Panc1 (cell line): ENCODE results near the gene MINDY4B. TPM values are rescaled to one million over a fixed set of nuclear protein-coding genes. Genes with fewer than 3 reads are reported as not detected.

Experiments used
- ATAC-seq: fragments of 200-7000 bp; cut with Tn5 transposase; 2 replicates; pipeline ENCODE4 v1.9.1; 2020; ENCODE audit warnings: mild to moderate bottlenecking, moderate library complexity
- BruUV-seq: library from RNA; stranded (reverse); fragments of 400-500 nt; replicated peaks from 2 replicates; lab custom pipeline; 2021; lab: Mats Ljungman, UMichigan
- CTCF ChIA-PET: fragments of 300-600 bp; sonication (Branson Sonifier 250); formaldehyde crosslinking; loops from one replicate; lab custom pipeline; 2022; ENCODE audit warnings: antibody characterized with exemption; lab: Charles Lee
- POLR2A ChIA-PET: fragments of 300-600 bp; sonication (Branson Sonifier 250); formaldehyde crosslinking; loops from one replicate; lab custom pipeline; 2022; ENCODE audit warnings: antibody characterized with exemption; lab: Charles Lee
- DNase-seq: peaks from one replicate; pipeline ENCODE4 v3.0.0-alpha.2; 2010; ENCODE audit warnings: low read depth, low spot score
- H3K27ac ChIP-seq: 2 replicates; pipeline ENCODE4 v1.5.1; 2011; ENCODE audit warnings: mild to moderate bottlenecking, low read length, inconsistent platforms
- H3K27me3 ChIP-seq: fragments of 200-500 bp; sonication (Bioruptor generic); 2 replicates; pipeline ENCODE4 v1.6.0; 2014; ENCODE audit warnings: low read length, inconsistent platforms; ENCODE audit not compliant: control insufficient read depth, insufficient read depth
- H3K36me3 ChIP-seq: fragments of 200-500 bp; sonication (Bioruptor generic); 2 replicates; pipeline ENCODE4 v1.5.1; 2014; ENCODE audit warnings: inconsistent platforms, mild to moderate bottlenecking, low read length, moderate library complexity; ENCODE audit not compliant: control insufficient read depth, insufficient read depth
- H3K4me1 ChIP-seq: 2 replicates; pipeline ENCODE4 v1.5.1; 2011; ENCODE audit warnings: inconsistent platforms, mild to moderate bottlenecking, low read length, moderate library complexity; ENCODE audit not compliant: control insufficient read depth, insufficient read depth
- H3K4me3 ChIP-seq, 2 experiments: 2 replicates each; pipeline ENCODE4 v1.5.1; 2011 to 2012; ENCODE audit warnings: low read depth in 2 of 2, low read length in 2 of 2, mild to moderate bottlenecking in 2 of 2, inconsistent platforms in 1 of 2, moderate library complexity in 1 of 2
- H3K9me3 ChIP-seq: fragments of 200-500 bp; sonication (Bioruptor generic); 2 replicates; pipeline ENCODE4 v1.5.1; 2014; ENCODE audit warnings: low read depth, mild to moderate bottlenecking, inconsistent platforms, low read length, moderate library complexity; ENCODE audit not compliant: control insufficient read depth, insufficient read depth
- POLR2AphosphoS5 ChIP-seq: IDR thresholded peaks from 2 replicates; pipeline ENCODE4 v1.6.1; 2012; ENCODE audit warnings: mild to moderate bottlenecking, low read depth, low read length, moderate library complexity
- SIN3A ChIP-seq: IDR thresholded peaks from 2 replicates; pipeline ENCODE4 v1.6.1; 2012; ENCODE audit warnings: low read depth, mild to moderate bottlenecking, low read length, moderate library complexity, borderline replicate concordance; ENCODE audit not compliant: insufficient read depth
- TCF7L2 ChIP-seq: IDR thresholded peaks from 2 replicates; pipeline ENCODE4 v1.6.1; 2011; ENCODE audit warnings: mild to moderate bottlenecking, low read depth, low read length, inconsistent platforms
- in situ Hi-C: cut with HindIII; loops from 2 replicates; pipeline ENCODE4 v1.10.0; 2016; ENCODE audit warnings: low sequenced_read_pairs, low pct_unique_long_range_greater_than_20kb
- intact Hi-C: fragments of 100-400 bp; cut with micrococcal nuclease; formaldehyde crosslinking; loops from one replicate; pipeline ENCODE4 v1.10.0; 2022; ENCODE audit not compliant: unreplicated experiment
- total RNA-seq: library from RNA; stranded (reverse); gene quantifications from one replicate; pipeline ENCODE4 v1.2.1, GENCODE V29; 2021; ENCODE audit not compliant: unreplicated experiment
- TF ChIP-seq, protein P1 (sequence below), 2 experiments: IDR thresholded peaks; 2 replicates each; pipeline ENCODE4 v1.6.1; 2011 to 2012; ENCODE audit warnings: low read depth in 2 of 2, control low read depth in 1 of 2, low read length in 1 of 2, mild to moderate bottlenecking in 1 of 2, moderate library complexity in 1 of 2; ENCODE audit not compliant: insufficient read depth in 1 of 2
- TF ChIP-seq, protein P2 (sequence below): fragments of 450-650 bp; IDR thresholded peaks from 2 replicates; pipeline ENCODE4 v1.5.1; 2017; ENCODE audit warnings: mild to moderate bottlenecking

Gene MINDY4B
- total RNA-seq, 1 experiment from 2014 or later, result not detected

DNA sequence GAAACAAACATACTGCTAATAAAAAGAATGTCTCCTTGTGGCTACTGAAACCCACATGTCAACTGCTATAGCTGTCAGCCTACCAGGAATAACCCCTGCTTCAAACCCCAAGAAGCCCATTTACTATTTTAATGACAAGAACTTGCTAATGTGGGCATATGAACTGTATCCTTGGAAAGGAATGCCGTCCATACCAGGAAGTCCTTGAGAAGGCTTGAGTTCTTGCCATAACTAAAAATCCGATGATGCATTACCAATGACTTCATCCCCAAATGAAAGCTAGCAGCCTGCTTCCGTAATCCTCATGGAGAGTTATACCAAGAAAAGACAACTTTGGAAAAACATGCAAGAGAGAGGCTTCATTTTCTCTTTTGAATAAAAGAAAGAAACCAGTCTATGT is 34.8 kb downstream of the MINDY4B start:
- ChIA-PET CTCF (no interaction called here), POLR2A (no interaction called here)
- BruUV-seq, result no TSS peak
- Histone ChIP-seq H3K4me1 (no peaks in the 10 kb centered on the region), H3K9me3 (no peaks in the 10 kb centered on the region), H3K4me3 (no peak overlapping the region), H3K36me3 (no peaks in the 10 kb centered on the region), H3K27ac (no peak overlapping the region), H3K27me3 (peaks cover 7% of the 10 kb centered on the region; the same call in 1 of the 2 replicates)
- TF ChIP-seq SIN3A, result no peak
- TF ChIP-seq POLR2AphosphoS5, result no peak
- TF ChIP-seq, protein P1, sequence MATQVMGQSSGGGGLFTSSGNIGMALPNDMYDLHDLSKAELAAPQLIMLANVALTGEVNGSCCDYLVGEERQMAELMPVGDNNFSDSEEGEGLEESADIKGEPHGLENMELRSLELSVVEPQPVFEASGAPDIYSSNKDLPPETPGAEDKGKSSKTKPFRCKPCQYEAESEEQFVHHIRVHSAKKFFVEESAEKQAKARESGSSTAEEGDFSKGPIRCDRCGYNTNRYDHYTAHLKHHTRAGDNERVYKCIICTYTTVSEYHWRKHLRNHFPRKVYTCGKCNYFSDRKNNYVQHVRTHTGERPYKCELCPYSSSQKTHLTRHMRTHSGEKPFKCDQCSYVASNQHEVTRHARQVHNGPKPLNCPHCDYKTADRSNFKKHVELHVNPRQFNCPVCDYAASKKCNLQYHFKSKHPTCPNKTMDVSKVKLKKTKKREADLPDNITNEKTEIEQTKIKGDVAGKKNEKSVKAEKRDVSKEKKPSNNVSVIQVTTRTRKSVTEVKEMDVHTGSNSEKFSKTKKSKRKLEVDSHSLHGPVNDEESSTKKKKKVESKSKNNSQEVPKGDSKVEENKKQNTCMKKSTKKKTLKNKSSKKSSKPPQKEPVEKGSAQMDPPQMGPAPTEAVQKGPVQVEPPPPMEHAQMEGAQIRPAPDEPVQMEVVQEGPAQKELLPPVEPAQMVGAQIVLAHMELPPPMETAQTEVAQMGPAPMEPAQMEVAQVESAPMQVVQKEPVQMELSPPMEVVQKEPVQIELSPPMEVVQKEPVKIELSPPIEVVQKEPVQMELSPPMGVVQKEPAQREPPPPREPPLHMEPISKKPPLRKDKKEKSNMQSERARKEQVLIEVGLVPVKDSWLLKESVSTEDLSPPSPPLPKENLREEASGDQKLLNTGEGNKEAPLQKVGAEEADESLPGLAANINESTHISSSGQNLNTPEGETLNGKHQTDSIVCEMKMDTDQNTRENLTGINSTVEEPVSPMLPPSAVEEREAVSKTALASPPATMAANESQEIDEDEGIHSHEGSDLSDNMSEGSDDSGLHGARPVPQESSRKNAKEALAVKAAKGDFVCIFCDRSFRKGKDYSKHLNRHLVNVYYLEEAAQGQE (IDR thresholded peaks at IDR 0.05; ENCODE audit: insufficient read depth in 1 of 2, low read depth in 2 of 2, low read length in 1 of 2), result no peak
- TF ChIP-seq, protein P2, sequence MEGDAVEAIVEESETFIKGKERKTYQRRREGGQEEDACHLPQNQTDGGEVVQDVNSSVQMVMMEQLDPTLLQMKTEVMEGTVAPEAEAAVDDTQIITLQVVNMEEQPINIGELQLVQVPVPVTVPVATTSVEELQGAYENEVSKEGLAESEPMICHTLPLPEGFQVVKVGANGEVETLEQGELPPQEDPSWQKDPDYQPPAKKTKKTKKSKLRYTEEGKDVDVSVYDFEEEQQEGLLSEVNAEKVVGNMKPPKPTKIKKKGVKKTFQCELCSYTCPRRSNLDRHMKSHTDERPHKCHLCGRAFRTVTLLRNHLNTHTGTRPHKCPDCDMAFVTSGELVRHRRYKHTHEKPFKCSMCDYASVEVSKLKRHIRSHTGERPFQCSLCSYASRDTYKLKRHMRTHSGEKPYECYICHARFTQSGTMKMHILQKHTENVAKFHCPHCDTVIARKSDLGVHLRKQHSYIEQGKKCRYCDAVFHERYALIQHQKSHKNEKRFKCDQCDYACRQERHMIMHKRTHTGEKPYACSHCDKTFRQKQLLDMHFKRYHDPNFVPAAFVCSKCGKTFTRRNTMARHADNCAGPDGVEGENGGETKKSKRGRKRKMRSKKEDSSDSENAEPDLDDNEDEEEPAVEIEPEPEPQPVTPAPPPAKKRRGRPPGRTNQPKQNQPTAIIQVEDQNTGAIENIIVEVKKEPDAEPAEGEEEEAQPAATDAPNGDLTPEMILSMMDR, result no peak
- TF ChIP-seq TCF7L2, result no peak
- ATAC-seq (no peak), DNase-seq (no peak)
- intact Hi-C loops (no loop called here), in situ Hi-C loops (no loop called here)

DNA sequence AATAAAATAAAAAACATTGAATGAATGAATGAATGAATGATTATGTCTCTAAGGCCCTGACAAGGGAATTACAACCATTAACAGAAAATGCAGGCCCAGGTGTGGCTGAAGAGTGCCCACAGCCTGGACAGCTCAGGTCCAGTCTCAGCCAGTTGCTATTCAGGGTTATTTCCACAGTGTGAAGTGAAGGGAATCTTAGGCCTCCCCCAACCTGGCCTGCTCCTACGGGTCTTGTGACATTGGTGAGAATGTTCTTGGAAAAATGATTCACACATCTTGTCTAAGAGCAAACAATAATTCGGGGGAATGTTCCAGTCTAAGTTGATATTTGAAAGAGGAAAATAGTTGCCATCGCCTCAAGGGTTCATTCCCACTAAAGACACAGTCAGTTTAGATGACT is 37.0 kb downstream of the MINDY4B start:
- ATAC-seq (no peak), DNase-seq (no peak)
- Histone ChIP-seq H3K4me1 (no peaks in the 10 kb centered on the region), H3K4me3 (no peak overlapping the region), H3K27me3 (peaks cover 9% of the 10 kb centered on the region; the same call in 1 of the 2 replicates), H3K36me3 (no peaks in the 10 kb centered on the region), H3K27ac (no peak overlapping the region), H3K9me3 (no peaks in the 10 kb centered on the region)
- ChIA-PET POLR2A (no interaction called here), CTCF (no interaction called here)
- no peak for TF ChIP-seq SIN3A
- TF ChIP-seq, protein P1 (IDR thresholded peaks at IDR 0.05; ENCODE audit: insufficient read depth in 1 of 2, low read depth in 2 of 2, low read length in 1 of 2), result no peak
- no peak for TF ChIP-seq TCF7L2
- no peak for TF ChIP-seq POLR2AphosphoS5
- TF ChIP-seq, protein P2, result no peak
- intact Hi-C loops (no loop called here), in situ Hi-C loops (no loop called here)
- BruUV-seq, result no TSS peak
